ENCODE data around the gene PTPN1. TPM values are rescaled to one million over a fixed set of nuclear protein-coding genes. Genes with fewer than 3 reads are reported as not detected.
"Not testable (repeated sequence)": the region's sequence is repeated elsewhere in the genome, so short reads cannot be mapped to it uniquely, and the experiment has no call there.

PTPN1 gene
- polyA plus RNA-seq, 10 donors: 15.2 to 19.8 (median 17.4) TPM

GRCh38 chr20:50589548-50590347 lies 79.6 kb downstream of the PTPN1 start:
- no peak for DNase-seq

- DNase-seq: no peak
Measured at GRCh38 chr20:50590348-50590664, 80.1 kb downstream of the PTPN1 start.

GRCh38 chr20:50591233-50591852 lies 81.2 kb downstream of the PTPN1 start:
- DNase-seq: no peak

GRCh38 chr20:50592282-50593004 lies 82.3 kb downstream of the PTPN1 start:
- DNase-seq: no peak

GRCh38 chr20:50593005-50593335 lies 82.8 kb downstream of the PTPN1 start:
- no peak for DNase-seq

- no peak for DNase-seq
Measured at GRCh38 chr20:50594231-50594590, 84.0 kb downstream of the PTPN1 start.

- no peak for DNase-seq
Measured at GRCh38 chr20:50594591-50595432, 84.6 kb downstream of the PTPN1 start.

GRCh38 chr20:50595433-50595895 lies 85.3 kb downstream of the PTPN1 start:
- DNase-seq: peak in 2 of 3 donors; percentile 23 to 30

- DNase-seq: no peak
Measured at GRCh38 chr20:50595988-50596693, 86.0 kb downstream of the PTPN1 start.

- no peak for DNase-seq
Measured at GRCh38 chr20:50596694-50597021, 86.5 kb downstream of the PTPN1 start.

GRCh38 chr20:50597406-50597969 lies 87.3 kb downstream of the PTPN1 start:
- no peak for DNase-seq

GRCh38 chr20:50598074-50598473 lies 87.9 kb downstream of the PTPN1 start:
- DNase-seq: no peak

GRCh38 chr20:50598768-50599167 lies 88.6 kb downstream of the PTPN1 start:
- not testable (repeated sequence) for DNase-seq

GRCh38 chr20:50600281-50600895 lies 90.2 kb downstream of the PTPN1 start:
- DNase-seq: no peak

- DNase-seq: no peak
Measured at GRCh38 chr20:50601511-50602431, 91.6 kb downstream of the PTPN1 start.

- DNase-seq: no peak
Measured at GRCh38 chr20:50602432-50603088, 92.4 kb downstream of the PTPN1 start.

GRCh38 chr20:50604451-50604850 lies 94.3 kb downstream of the PTPN1 start:
- DNase-seq: no peak

- no peak for DNase-seq
Measured at GRCh38 chr20:50605136-50605535, 95.0 kb downstream of the PTPN1 start.

GRCh38 chr20:50607436-50607835 lies 97.3 kb downstream of the PTPN1 start:
- DNase-seq: no peak

Data from muscle of back (tissue), 11 donors.